BLaER1 (cell line): ENCODE measurements around the gene HCCS.
"Not testable (repeated sequence)": the region's sequence is repeated elsewhere in the genome, so short reads cannot be mapped to it uniquely, and the experiment has no call there.

Source experiments
- H3K27ac ChIP-seq: shearing (Covaris generic); formaldehyde crosslinking; 2 replicates; pipeline ENCODE4 v1.8.1; 2022
- H3K27me3 ChIP-seq: shearing (Covaris generic); formaldehyde crosslinking; 2 replicates; pipeline ENCODE4 v1.8.1; 2022
- H3K36me3 ChIP-seq: shearing (Covaris generic); formaldehyde crosslinking; 2 replicates; pipeline ENCODE4 v1.8.1; 2022
- H3K4me1 ChIP-seq: shearing (Covaris generic); formaldehyde crosslinking; 2 replicates; pipeline ENCODE4 v1.8.1; 2022
- H3K4me2 ChIP-seq: shearing (Covaris generic); formaldehyde crosslinking; 2 replicates; pipeline ENCODE4 v1.8.1; 2022
- H3K4me3 ChIP-seq: shearing (Covaris generic); formaldehyde crosslinking; 2 replicates; pipeline ENCODE4 v1.8.1; 2022
- H3K9ac ChIP-seq: shearing (Covaris generic); formaldehyde crosslinking; 2 replicates; pipeline ENCODE4 v1.8.1; 2022
- H3K9me3 ChIP-seq: shearing (Covaris generic); formaldehyde crosslinking; 2 replicates; pipeline ENCODE4 v1.8.1; 2022
- H4K20me1 ChIP-seq: shearing (Covaris generic); formaldehyde crosslinking; 2 replicates; pipeline ENCODE4 v1.8.1; 2022
- Cebpa-rat ChIP-seq: shearing (Covaris generic); IDR thresholded peaks from 2 replicates; pipeline ENCODE4 v1.8.1; 2022

HCCS gene

GRCh38 chrX:11119313-11119943 lies 8.3 kb downstream of the HCCS start:
- Histone ChIP-seq H3K27me3 (peaks cover 86% of the 10 kb centered on the region), H3K4me1 (no peaks in the 10 kb centered on the region), H3K4me3 (no peak overlapping the region), H3K9me3 (no peaks in the 10 kb centered on the region), H3K36me3 (peaks cover 72% of the 10 kb centered on the region), H4K20me1 (peaks cover 44% of the 10 kb centered on the region), H3K4me2 (no peak overlapping the region), H3K27ac (no peak overlapping the region), H3K9ac (no peak overlapping the region)
- TF ChIP-seq Cebpa-rat, result no peak

GRCh38 chrX:11123087-11123486 lies 12.0 kb downstream of the HCCS start:
- peaks cover 87% of the 10 kb centered on the region for H3K27me3 ChIP-seq
- not testable (repeated sequence) for H3K4me2 ChIP-seq, H3K4me3 ChIP-seq, H3K4me1 ChIP-seq, H3K9me3 ChIP-seq, H3K9ac ChIP-seq, H3K27ac ChIP-seq
- H3K36me3 ChIP-seq, result peaks cover 38% of the 10 kb centered on the region
- peaks cover 25% of the 10 kb centered on the region for H4K20me1 ChIP-seq

- peaks cover 19% of the 10 kb centered on the region for H4K20me1 ChIP-seq
Measured at GRCh38 chrX:11124112-11124511, 13.0 kb downstream of the HCCS start.

GRCh38 chrX:11125060-11125459 lies 13.9 kb downstream of the HCCS start:
- H3K4me1 ChIP-seq, result peaks cover 5% of the 10 kb centered on the region; the same call in 1 of the 2 replicates
- H3K9me3 ChIP-seq, result peaks cover 5% of the 10 kb centered on the region
- no peak overlapping the region for H3K27ac ChIP-seq
- peaks cover 77% of the 10 kb centered on the region for H3K27me3 ChIP-seq
- H3K4me2 ChIP-seq, result no peak overlapping the region
- no peak overlapping the region for H3K4me3 ChIP-seq
- no peak for TF ChIP-seq Cebpa-rat
- peaks cover 22% of the 10 kb centered on the region for H3K36me3 ChIP-seq
- peaks cover 10% of the 10 kb centered on the region for H4K20me1 ChIP-seq
- no peak overlapping the region for H3K9ac ChIP-seq

More at GRCh38 chrX:11124112-11124511, 13.0 kb downstream of the HCCS start:
- no peaks in the 10 kb centered on the region; the same call in 1 of the 2 replicates for H3K4me1 ChIP-seq
- H3K27me3 ChIP-seq, result peaks cover 77% of the 10 kb centered on the region
- no peak for TF ChIP-seq Cebpa-rat
- H3K9ac ChIP-seq, result no peak overlapping the region
- no peak overlapping the region for H3K4me3 ChIP-seq
- no peak overlapping the region for H3K4me2 ChIP-seq
- H3K36me3 ChIP-seq, result peaks cover 32% of the 10 kb centered on the region
- peaks cover 5% of the 10 kb centered on the region for H3K9me3 ChIP-seq
- no peak overlapping the region for H3K27ac ChIP-seq

- peaks cover 5% of the 10 kb centered on the region; the same call in 1 of the 2 replicates for H3K4me1 ChIP-seq
- H3K4me2 ChIP-seq, result peak overlapping the region; percentile 17; the same call in 1 of the 2 replicates
- H3K27ac ChIP-seq, result no peak overlapping the region
- no peak overlapping the region for H3K9ac ChIP-seq
- no peak for TF ChIP-seq Cebpa-rat
- H3K4me3 ChIP-seq, result no peak overlapping the region
- H3K27me3 ChIP-seq, result peaks cover 89% of the 10 kb centered on the region
- H4K20me1 ChIP-seq, result no peaks in the 10 kb centered on the region; the same call in 1 of the 2 replicates
- H3K36me3 ChIP-seq, result no peaks in the 10 kb centered on the region
- peaks cover 5% of the 10 kb centered on the region for H3K9me3 ChIP-seq
Measured at GRCh38 chrX:11129534-11130105, 18.5 kb downstream of the HCCS start.

- Histone ChIP-seq H3K27me3 (peaks cover 89% of the 10 kb centered on the region), H3K9ac (no peak overlapping the region), H3K9me3 (peaks cover 5% of the 10 kb centered on the region), H3K4me3 (no peak overlapping the region), H3K4me1 (peaks cover 5% of the 10 kb centered on the region; the same call in 1 of the 2 replicates), H3K36me3 (no peaks in the 10 kb centered on the region), H4K20me1 (no peaks in the 10 kb centered on the region; the same call in 1 of the 2 replicates), H3K27ac (no peak overlapping the region), H3K4me2 (no peak overlapping the region)
- TF ChIP-seq Cebpa-rat, result no peak
Measured at GRCh38 chrX:11130136-11130535, 19.0 kb downstream of the HCCS start.

GRCh38 chrX:11131146-11131545 lies 20.0 kb downstream of the HCCS start:
- no peaks in the 10 kb centered on the region; the same call in 1 of the 2 replicates for H4K20me1 ChIP-seq
- peaks cover 90% of the 10 kb centered on the region for H3K27me3 ChIP-seq
- H3K4me2 ChIP-seq, result no peak overlapping the region
- H3K36me3 ChIP-seq, result no peaks in the 10 kb centered on the region
- peaks cover 5% of the 10 kb centered on the region; the same call in 1 of the 2 replicates for H3K4me1 ChIP-seq
- H3K9ac ChIP-seq, result no peak overlapping the region
- peaks cover 5% of the 10 kb centered on the region for H3K9me3 ChIP-seq
- no peak overlapping the region for H3K4me3 ChIP-seq
- TF ChIP-seq Cebpa-rat, result no peak
- no peak overlapping the region for H3K27ac ChIP-seq

GRCh38 chrX:11135564-11136185 lies 24.5 kb downstream of the HCCS start:
- H3K4me2 ChIP-seq, result no peak overlapping the region
- H3K27me3 ChIP-seq, result peaks cover 78% of the 10 kb centered on the region
- no peaks in the 10 kb centered on the region for H3K4me1 ChIP-seq
- H3K9me3 ChIP-seq, result no peaks in the 10 kb centered on the region
- H3K9ac ChIP-seq, result no peak overlapping the region
- no peak for TF ChIP-seq Cebpa-rat
- H3K36me3 ChIP-seq, result no peaks in the 10 kb centered on the region
- H4K20me1 ChIP-seq, result peaks cover 5% of the 10 kb centered on the region; the same call in 1 of the 2 replicates
- no peak overlapping the region for H3K27ac ChIP-seq
- H3K4me3 ChIP-seq, result no peak overlapping the region

GRCh38 chrX:11137543-11138139 lies 26.5 kb downstream of the HCCS start:
- H3K4me2 ChIP-seq, result no peak overlapping the region
- H3K27ac ChIP-seq, result no peak overlapping the region
- H3K9me3 ChIP-seq, result no peaks in the 10 kb centered on the region

More at GRCh38 chrX:11137543-11138139, 26.5 kb downstream of the HCCS start:
- no peak overlapping the region for H3K9ac ChIP-seq
- H4K20me1 ChIP-seq, result peaks cover 5% of the 10 kb centered on the region; the same call in 1 of the 2 replicates
- H3K4me3 ChIP-seq, result no peak overlapping the region
- H3K27me3 ChIP-seq, result peaks cover 74% of the 10 kb centered on the region
- no peaks in the 10 kb centered on the region for H3K36me3 ChIP-seq
- no peak for TF ChIP-seq Cebpa-rat
- no peaks in the 10 kb centered on the region for H3K4me1 ChIP-seq
